Hepatocyte (in vitro differentiated cells): ENCODE data around the gene MRPL21.

ENCODE experiments used
- CTCF ChIP-seq: fragments of 200-600 bp; sonication (generic); IDR thresholded peaks from 2 replicates; pipeline ENCODE4 v1.5.1; 2016; ENCODE audit warnings: antibody characterized with exemption, mild to moderate bottlenecking; ENCODE audit not compliant: poor library complexity
- EZH2 ChIP-seq: fragments of 200-600 bp; sonication (generic); IDR thresholded peaks from 2 replicates; pipeline ENCODE4 v1.6.1; 2016; ENCODE audit warnings: antibody characterized with exemption, mild to moderate bottlenecking, borderline replicate concordance

DNA sequence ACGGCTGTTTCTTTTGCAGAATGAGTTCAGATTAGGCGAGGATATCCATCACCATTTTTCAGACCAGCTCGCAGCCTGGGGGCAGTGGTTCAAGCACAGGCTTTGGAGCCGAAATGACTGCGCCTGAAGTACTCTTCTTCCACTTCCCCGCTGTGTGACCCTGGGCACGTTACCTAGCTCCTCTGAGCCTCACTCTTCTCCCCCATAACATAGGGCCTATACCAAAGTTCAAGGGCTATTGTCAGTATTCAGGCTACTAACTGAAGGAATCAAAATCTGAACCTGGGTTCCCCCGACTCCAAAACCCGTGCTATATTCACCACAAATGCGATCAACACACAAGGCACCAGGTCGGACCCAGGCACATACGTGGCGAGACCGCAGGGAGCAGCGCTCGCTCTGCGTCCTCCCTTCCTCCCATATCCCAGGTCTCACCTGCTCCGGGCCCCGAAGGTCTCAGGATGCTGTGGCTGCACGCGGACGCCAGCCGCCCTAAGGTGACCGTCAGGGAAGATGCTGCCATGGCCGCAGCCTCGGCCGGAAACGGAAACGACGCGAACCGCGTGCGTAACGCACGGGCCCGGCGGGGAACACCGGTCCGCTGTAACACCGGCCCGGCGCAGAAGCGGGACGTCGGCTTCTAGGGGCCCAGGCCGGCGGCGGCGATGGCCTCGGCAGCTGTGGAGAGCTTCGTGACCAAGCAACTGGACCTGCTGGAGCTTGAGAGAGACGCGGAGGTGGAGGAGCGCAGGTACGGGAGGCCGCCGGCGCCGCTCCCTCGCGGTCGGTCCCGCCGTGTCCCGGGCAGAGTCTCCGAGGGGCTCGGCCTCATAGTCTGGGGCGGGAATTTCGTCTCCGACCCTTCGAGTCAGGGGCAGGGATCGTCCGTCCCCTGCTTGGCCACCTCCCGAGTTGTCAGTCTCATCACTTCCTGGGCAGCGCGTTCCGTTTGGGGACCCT lies at the start of gene MRPL21, which contains the start of gene IGHMBP2:
- TF ChIP-seq CTCF = no peak
- no peak for TF ChIP-seq EZH2
